KBM-7 (cell line): Measurements from ENCODE around the gene KSR1.

Experiments used
- DNase-seq: peaks from one replicate; pipeline ENCODE4 v3.0.0-alpha.2; 2015
- in situ Hi-C: fragments of 300-500 bp; cut with MboI; formaldehyde crosslinking; loops from 2 replicates; pipeline ENCODE4 v1.14.3; 2020; ENCODE audit warnings: low sequenced_read_pairs, low pct_unique_long_range_greater_than_20kb, mixed read lengths

KSR1 gene

GRCh38 chr17:27540318-27541101, 84.3 kb downstream of the KSR1 start:
- in situ Hi-C loops, result no loop called here
- peak; percentile 59 for DNase-seq

GRCh38 chr17:27541301-27542023, 85.2 kb downstream of the KSR1 start:
- in situ Hi-C loops, result no loop called here

GRCh38 chr17:27542841-27543463, 86.7 kb downstream of the KSR1 start:
- DNase-seq, result no peak
- in situ Hi-C loops, result no loop called here

More at GRCh38 chr17:27541301-27542023, 85.2 kb downstream of the KSR1 start:
- no peak for DNase-seq

- in situ Hi-C loops, result no loop called here
- no peak for DNase-seq
Observed at GRCh38 chr17:27543464-27543856, 87.2 kb downstream of the KSR1 start.

- DNase-seq, result no peak
- in situ Hi-C loops, result no loop called here
Observed at GRCh38 chr17:27543958-27544349, 87.7 kb downstream of the KSR1 start.

- DNase-seq, result peak; percentile 96
Observed at GRCh38 chr17:27544350-27545131, 88.3 kb downstream of the KSR1 start.

GRCh38 chr17:27545562-27546229, 89.4 kb downstream of the KSR1 start:
- in situ Hi-C loops, result no loop called here
- DNase-seq, result no peak

More at GRCh38 chr17:27544350-27545131, 88.3 kb downstream of the KSR1 start:
- in situ Hi-C loops, result no loop called here

GRCh38 chr17:27546624-27547300, 90.5 kb downstream of the KSR1 start:
- DNase-seq, result no peak
- in situ Hi-C loops, result no loop called here

GRCh38 chr17:27547301-27547683, 91.0 kb downstream of the KSR1 start:
- DNase-seq, result no peak
- in situ Hi-C loops, result no loop called here

- in situ Hi-C loops, result no loop called here
Observed at GRCh38 chr17:27548369-27548768, 92.1 kb downstream of the KSR1 start.

GRCh38 chr17:27549251-27549893, 93.1 kb downstream of the KSR1 start:
- no peak for DNase-seq
- in situ Hi-C loops, result no loop called here

More at GRCh38 chr17:27548369-27548768, 92.1 kb downstream of the KSR1 start:
- no peak for DNase-seq

- in situ Hi-C loops, result no loop called here
- no peak for DNase-seq
Observed at GRCh38 chr17:27550291-27550930, 94.2 kb downstream of the KSR1 start.

GRCh38 chr17:27550974-27551505, 94.8 kb downstream of the KSR1 start:
- DNase-seq, result no peak
- in situ Hi-C loops, result no loop called here

- DNase-seq, result no peak
- in situ Hi-C loops, result no loop called here
Observed at GRCh38 chr17:27551701-27552248, 95.5 kb downstream of the KSR1 start.

GRCh38 chr17:27552276-27552732, 96.1 kb downstream of the KSR1 start:
- DNase-seq, result no peak
- in situ Hi-C loops, result no loop called here

GRCh38 chr17:27553019-27553511, 96.8 kb downstream of the KSR1 start:
- no peak for DNase-seq
- in situ Hi-C loops, result no loop called here

- in situ Hi-C loops, result no loop called here
- DNase-seq, result no peak
Observed at GRCh38 chr17:27554152-27554551, 97.9 kb downstream of the KSR1 start.
